KMS-11 (cell line): ENCODE results near the gene U2AF1L4.

Experiments
- H2AFZ ChIP-seq: fragments of 200-600 bp; sonication (generic); 2 replicates; pipeline ENCODE4 v1.6.1; 2016; ENCODE audit warnings: antibody characterized with exemption, mixed run types, low read depth
- H3K27ac ChIP-seq: fragments of 200-600 bp; sonication (generic); 2 replicates; pipeline ENCODE4 v1.6.1; 2016; ENCODE audit warnings: mild to moderate bottlenecking, mixed run types
- H3K27me3 ChIP-seq: fragments of 200-600 bp; sonication (generic); 2 replicates; pipeline ENCODE4 v1.6.1; 2017; ENCODE audit warnings: mild to moderate bottlenecking, low read depth, mixed run types, moderate library complexity; ENCODE audit not compliant: insufficient read depth
- H3K36me3 ChIP-seq: fragments of 200-600 bp; sonication (generic); 2 replicates; pipeline ENCODE4 v1.6.1; 2017; ENCODE audit warnings: mild to moderate bottlenecking, mixed run types; ENCODE audit not compliant: insufficient read depth
- H3K4me1 ChIP-seq: fragments of 200-600 bp; sonication (generic); 2 replicates; pipeline ENCODE4 v1.6.1; 2016; ENCODE audit warnings: mild to moderate bottlenecking, low read depth, mixed run types; ENCODE audit not compliant: poor library complexity, severe bottlenecking
- H3K4me2 ChIP-seq: fragments of 200-600 bp; sonication (generic); 2 replicates; pipeline ENCODE4 v1.7.0; 2016; ENCODE audit warnings: mild to moderate bottlenecking, mixed run types
- H3K4me3 ChIP-seq: fragments of 200-600 bp; sonication (generic); IDR thresholded peaks from 2 replicates; pipeline ENCODE4 v1.6.1; 2017; ENCODE audit warnings: low read depth, low read length, mixed read lengths; ENCODE audit not compliant: insufficient read depth
- H3K79me2 ChIP-seq: fragments of 200-600 bp; sonication (generic); 2 replicates; pipeline ENCODE4 v1.6.1; 2016; ENCODE audit warnings: low read depth, mixed run types; ENCODE audit not compliant: insufficient read depth
- H3K9ac ChIP-seq: fragments of 200-600 bp; sonication (generic); 2 replicates; pipeline ENCODE4 v1.6.1; 2016; ENCODE audit warnings: mild to moderate bottlenecking, mixed run types
- H4K20me1 ChIP-seq: fragments of 200-600 bp; sonication (generic); 2 replicates; pipeline ENCODE4 v1.6.1; 2016; ENCODE audit warnings: mild to moderate bottlenecking, mixed run types; ENCODE audit not compliant: insufficient read depth
- TF ChIP-seq, protein P1 (sequence below): fragments of 200-600 bp; sonication (generic); conservative IDR thresholded peaks from 2 replicates; pipeline ENCODE4 v1.6.1; 2017; ENCODE audit warnings: low read depth, mild to moderate bottlenecking, antibody characterized with exemption, low read length, moderate library complexity, mixed read lengths

The U2AF1L4 gene

GRCh38 chr19:35713506-35713850, 31.7 kb downstream of the U2AF1L4 start:
- Histone ChIP-seq H3K9ac (no peak overlapping the region), H3K79me2 (peaks cover 4% of the 10 kb centered on the region), H2AFZ (no peak overlapping the region), H3K4me3 (no peak overlapping the region), H3K27me3 (peaks cover 16% of the 10 kb centered on the region; the same call in 1 of the 2 replicates), H3K36me3 (no peaks in the 10 kb centered on the region), H4K20me1 (no peaks in the 10 kb centered on the region), H3K4me1 (peaks cover 6% of the 10 kb centered on the region), H3K27ac (no peak overlapping the region), H3K4me2 (no peak overlapping the region)
- TF ChIP-seq, protein P1, sequence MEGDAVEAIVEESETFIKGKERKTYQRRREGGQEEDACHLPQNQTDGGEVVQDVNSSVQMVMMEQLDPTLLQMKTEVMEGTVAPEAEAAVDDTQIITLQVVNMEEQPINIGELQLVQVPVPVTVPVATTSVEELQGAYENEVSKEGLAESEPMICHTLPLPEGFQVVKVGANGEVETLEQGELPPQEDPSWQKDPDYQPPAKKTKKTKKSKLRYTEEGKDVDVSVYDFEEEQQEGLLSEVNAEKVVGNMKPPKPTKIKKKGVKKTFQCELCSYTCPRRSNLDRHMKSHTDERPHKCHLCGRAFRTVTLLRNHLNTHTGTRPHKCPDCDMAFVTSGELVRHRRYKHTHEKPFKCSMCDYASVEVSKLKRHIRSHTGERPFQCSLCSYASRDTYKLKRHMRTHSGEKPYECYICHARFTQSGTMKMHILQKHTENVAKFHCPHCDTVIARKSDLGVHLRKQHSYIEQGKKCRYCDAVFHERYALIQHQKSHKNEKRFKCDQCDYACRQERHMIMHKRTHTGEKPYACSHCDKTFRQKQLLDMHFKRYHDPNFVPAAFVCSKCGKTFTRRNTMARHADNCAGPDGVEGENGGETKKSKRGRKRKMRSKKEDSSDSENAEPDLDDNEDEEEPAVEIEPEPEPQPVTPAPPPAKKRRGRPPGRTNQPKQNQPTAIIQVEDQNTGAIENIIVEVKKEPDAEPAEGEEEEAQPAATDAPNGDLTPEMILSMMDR = no peak

DNA sequence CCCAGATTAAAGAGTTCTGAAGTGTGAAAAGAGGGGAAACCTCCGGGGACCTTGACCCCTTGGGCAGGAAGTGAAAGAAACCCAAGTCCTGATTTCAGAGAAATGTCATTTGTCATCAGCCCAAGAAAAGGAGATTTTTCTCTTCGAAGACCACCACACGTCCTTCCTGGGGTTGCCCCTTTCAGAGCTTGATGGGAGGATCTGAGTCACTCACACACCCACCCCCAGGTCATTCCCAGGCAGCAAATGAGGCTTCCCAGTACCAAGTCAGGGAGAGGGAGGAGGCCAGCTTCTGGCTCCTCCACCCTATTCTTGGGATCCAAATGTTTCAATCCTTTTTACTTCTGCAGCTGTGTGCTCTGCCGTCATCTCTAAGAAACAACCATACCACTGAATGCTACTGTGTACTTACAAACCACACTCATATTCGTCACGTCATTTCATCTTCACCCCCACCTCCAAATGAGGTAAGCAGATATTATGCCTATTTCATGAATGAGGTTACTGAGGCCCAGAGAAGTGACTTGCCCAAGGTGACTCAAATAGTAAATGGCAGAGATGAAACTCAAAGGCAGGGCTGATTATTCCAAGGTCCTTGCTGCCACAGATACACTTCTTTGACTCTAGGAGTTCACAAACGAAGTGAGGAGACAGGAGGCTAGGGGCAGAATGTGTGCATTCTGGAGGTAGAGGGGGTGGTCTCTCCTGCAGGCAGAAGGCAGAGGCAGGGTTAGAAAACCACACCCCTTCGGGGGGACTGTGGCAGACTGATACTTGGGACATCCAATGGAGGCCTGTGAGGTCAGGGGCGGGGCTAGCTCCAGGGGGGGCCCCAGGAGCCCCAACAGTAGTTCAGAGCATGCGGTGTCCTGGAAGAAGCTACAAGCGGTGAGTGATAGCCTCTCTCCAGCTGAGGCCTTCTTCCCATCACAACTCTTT, 32.4 kb downstream of the U2AF1L4 start:
- H3K79me2 ChIP-seq = no peaks in the 10 kb centered on the region
- TF ChIP-seq, protein P1 = no peak
- H3K4me3 ChIP-seq = no peak overlapping the region
- no peak overlapping the region for H3K4me2 ChIP-seq
- no peak overlapping the region for H3K27ac ChIP-seq
- H3K9ac ChIP-seq = no peak overlapping the region
- H2AFZ ChIP-seq = no peak overlapping the region
- H3K27me3 ChIP-seq = peaks cover 23% of the 10 kb centered on the region
- no peaks in the 10 kb centered on the region for H4K20me1 ChIP-seq
- peaks cover 6% of the 10 kb centered on the region for H3K4me1 ChIP-seq
- no peaks in the 10 kb centered on the region for H3K36me3 ChIP-seq

DNA sequence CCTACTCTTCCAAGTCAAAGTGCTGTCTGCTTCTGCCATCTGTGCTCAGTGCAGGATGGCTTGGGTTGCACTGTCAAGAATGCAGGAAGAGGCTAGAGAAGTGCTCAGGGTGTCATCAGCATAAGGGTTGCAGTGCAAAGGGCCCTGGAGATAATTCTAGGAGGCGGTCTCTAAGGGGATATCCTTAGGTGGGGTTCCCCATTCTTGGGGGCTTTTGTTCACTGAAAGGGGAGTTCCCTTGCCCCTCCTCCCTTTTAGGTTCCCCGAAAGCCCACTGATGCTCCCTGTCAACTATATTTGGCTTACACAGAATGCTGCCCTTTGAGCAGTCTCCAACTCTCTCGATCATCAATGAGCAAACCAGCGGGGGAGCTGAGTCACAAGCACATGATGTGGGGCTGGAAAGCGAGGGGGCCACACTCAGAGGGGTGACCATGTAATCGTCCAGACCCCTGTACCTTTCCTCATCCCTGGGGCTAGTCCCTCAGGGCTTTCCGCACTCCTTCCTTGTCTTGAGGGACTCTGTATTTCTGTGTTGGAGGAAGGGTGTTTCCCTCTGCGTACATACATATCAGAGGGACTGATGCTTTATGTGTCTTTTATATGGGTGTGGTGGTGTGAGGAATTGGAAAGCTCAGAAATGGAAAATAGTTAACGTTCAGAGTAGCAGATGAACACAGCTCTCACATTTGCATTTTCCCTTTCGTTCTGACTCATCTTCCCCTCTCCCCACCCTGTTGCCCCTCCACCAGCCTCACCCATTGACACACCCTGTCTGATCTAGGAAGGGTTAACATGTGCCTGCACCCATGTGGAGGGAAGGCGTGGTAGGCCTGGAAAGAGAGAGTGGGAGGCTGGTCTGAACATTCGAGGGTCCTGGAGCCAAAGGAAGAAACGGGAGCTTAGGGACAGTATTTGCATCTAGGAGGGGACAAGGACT, 34.2 kb downstream of the U2AF1L4 start:
- Histone ChIP-seq H2AFZ (no peak overlapping the region), H3K9ac (no peak overlapping the region), H3K4me3 (no peak overlapping the region), H3K79me2 (no peaks in the 10 kb centered on the region), H4K20me1 (no peaks in the 10 kb centered on the region), H3K4me2 (no peak overlapping the region), H3K36me3 (no peaks in the 10 kb centered on the region), H3K27me3 (peaks cover 33% of the 10 kb centered on the region), H3K4me1 (peaks cover 4% of the 10 kb centered on the region), H3K27ac (no peak overlapping the region)
- TF ChIP-seq, protein P1 = no peak

DNA sequence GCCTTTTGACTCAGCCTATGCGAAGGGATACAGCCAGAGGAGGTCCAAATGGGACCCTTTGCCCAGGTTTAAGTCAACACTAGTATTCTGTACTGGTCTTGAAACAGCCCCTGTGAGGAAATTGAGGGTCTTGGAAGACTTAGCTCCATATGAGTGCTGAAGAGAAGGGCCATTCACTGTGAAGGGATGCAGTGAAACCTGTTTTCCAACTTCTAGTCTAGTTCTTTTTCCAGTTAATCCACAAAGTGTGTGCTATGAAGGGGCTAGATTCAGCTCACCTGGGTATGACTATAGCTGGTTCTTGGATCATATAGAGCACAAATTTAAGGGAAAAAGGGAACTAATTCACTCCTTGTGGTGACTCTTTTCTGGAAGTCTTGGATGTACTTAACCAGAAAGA, 36.8 kb downstream of the U2AF1L4 start:
- H3K9ac ChIP-seq = no peak overlapping the region
- H3K79me2 ChIP-seq = no peaks in the 10 kb centered on the region
- no peaks in the 10 kb centered on the region for H4K20me1 ChIP-seq
- TF ChIP-seq, protein P1 = no peak
- no peaks in the 10 kb centered on the region for H3K4me1 ChIP-seq
- H3K4me2 ChIP-seq = no peak overlapping the region
- H3K4me3 ChIP-seq = no peak overlapping the region
- no peak overlapping the region for H3K27ac ChIP-seq
- peaks cover 27% of the 10 kb centered on the region for H3K27me3 ChIP-seq
- H2AFZ ChIP-seq = no peak overlapping the region
- no peaks in the 10 kb centered on the region for H3K36me3 ChIP-seq
